Measurements from ENCODE around the gene PRPF40A. TPM values are rescaled to one million over a fixed set of nuclear protein-coding genes. Genes with fewer than 3 reads are reported as not detected.

The PRPF40A gene
- total and polyA plus RNA-seq, 2 of the 8 experiments (the other 6 are each of a cell fraction or from before 2014, with no cell fraction given), result 85.5 to 176 TPM

DNA sequence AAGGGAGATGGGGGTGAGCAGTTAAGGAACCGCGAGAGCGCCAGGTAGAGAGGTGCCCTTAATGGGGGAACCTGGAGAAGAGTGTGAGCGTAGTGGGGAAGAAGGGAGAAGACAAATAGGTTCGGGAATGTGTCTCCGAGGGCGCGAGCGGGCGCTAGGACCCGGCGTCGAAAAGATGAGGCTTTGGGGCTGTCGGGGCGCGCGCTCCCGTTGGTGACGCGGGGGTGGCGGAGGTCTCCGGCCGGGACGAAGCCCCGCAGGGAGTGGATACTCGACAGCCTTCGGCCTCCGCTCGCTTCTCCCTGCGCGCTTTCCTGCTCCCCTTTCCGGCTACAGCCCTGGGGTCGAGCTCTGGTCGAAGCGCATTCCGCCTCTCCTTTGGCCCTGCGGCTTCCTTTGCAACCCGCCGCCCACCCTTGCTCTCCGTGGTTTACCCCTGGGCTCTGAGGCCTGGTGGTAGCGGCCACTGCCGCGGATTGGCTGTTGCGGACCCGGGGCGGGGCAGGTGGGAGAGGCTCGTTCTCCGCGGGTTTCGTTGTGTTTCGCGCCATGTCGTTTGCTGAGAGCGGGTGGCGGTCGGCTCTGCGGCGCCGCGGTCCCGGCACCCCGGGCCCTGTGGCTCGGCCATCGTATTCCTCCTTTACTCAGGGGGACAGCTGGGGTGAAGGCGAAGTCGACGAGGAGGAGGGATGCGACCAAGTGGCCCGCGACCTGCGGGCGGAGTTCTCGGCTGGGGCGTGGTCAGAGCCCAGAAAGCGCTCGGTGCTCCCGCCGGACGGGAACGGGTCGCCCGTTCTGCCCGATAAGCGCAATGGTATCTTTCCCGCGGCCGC lies 1.0 kb upstream of the PRPF40A start, which contains the start of gene ARL6IP6 (continued):
- TF ChIP-seq RBBP5 (IDR thresholded peaks at IDR 0.05; ENCODE audit: borderline replicate concordance, low read depth, low read length), result peak; percentile 85
- TF ChIP-seq JUND (IDR thresholded peaks at IDR 0.05; ENCODE audit: low read length), result peak; percentile 80
- TF ChIP-seq, protein P1, sequence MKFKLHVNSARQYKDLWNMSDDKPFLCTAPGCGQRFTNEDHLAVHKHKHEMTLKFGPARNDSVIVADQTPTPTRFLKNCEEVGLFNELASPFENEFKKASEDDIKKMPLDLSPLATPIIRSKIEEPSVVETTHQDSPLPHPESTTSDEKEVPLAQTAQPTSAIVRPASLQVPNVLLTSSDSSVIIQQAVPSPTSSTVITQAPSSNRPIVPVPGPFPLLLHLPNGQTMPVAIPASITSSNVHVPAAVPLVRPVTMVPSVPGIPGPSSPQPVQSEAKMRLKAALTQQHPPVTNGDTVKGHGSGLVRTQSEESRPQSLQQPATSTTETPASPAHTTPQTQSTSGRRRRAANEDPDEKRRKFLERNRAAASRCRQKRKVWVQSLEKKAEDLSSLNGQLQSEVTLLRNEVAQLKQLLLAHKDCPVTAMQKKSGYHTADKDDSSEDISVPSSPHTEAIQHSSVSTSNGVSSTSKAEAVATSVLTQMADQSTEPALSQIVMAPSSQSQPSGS (IDR thresholded peaks at IDR 0.05; ENCODE audit: low read length), result peak; percentile 85; the same call in 1 of the 2 replicates
- 0 out of 4 replicates have a peak, but pooled peaks of 1 of the 2 experiments have one; percentile 20 for TF ChIP-seq SIN3A (conservative IDR thresholded peaks at IDR 0.05 in 1 of 2, IDR thresholded peaks at IDR 0.05 in 1 of 2; ENCODE audit: low read depth in 1 of 2, low read length in 2 of 2)
- no peak for TF ChIP-seq GTF2F1 (IDR thresholded peaks at IDR 0.05; ENCODE audit: borderline replicate concordance, low read depth, low read length)
- TF ChIP-seq TAF1 (IDR thresholded peaks at IDR 0.05; ENCODE audit: low read depth, low read length), result peak; percentile 96
- TF ChIP-seq, protein P2, sequence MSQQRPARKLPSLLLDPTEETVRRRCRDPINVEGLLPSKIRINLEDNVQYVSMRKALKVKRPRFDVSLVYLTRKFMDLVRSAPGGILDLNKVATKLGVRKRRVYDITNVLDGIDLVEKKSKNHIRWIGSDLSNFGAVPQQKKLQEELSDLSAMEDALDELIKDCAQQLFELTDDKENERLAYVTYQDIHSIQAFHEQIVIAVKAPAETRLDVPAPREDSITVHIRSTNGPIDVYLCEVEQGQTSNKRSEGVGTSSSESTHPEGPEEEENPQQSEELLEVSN (IDR thresholded peaks at IDR 0.05), result no peak; the same call in 1 of the 2 replicates
- TF ChIP-seq SAP30 (IDR thresholded peaks at IDR 0.05; ENCODE audit: insufficient read depth, insufficient replicate concordance, low read length), result no peak
- no peak for TF ChIP-seq SP2 (IDR thresholded peaks at IDR 0.05; ENCODE audit: low read length)
- peak in 1 of 2 experiments; percentile 90; a peak in 1 of 3 replicates for TF ChIP-seq EP300 (IDR thresholded peaks at IDR 0.05; ENCODE audit: borderline replicate concordance in 1 of 2, low read depth in 2 of 2, low read length in 2 of 2)
- TF ChIP-seq BCL11A (IDR thresholded peaks at IDR 0.05; ENCODE audit: low read depth in 2 of 2, low read length in 2 of 2), result no peak
- TF ChIP-seq ASH2L (IDR thresholded peaks at IDR 0.05; ENCODE audit: low read length), result peak; percentile 81
- TF ChIP-seq POLR2A (IDR thresholded peaks at IDR 0.05; ENCODE audit: control extremely low read depth in 1 of 2, low read depth in 2 of 2, low read length in 2 of 2), result peak; percentile 89 to 95; a peak in 2 of 3 replicates
- TF ChIP-seq CTBP2 (IDR thresholded peaks at IDR 0.05; ENCODE audit: borderline replicate concordance, insufficient read depth, insufficient read length, low read length), result no peak
- 0 out of 2 replicates have a peak, but pooled peaks have one; percentile 14 for TF ChIP-seq SIX5 (IDR thresholded peaks at IDR 0.05; ENCODE audit: low read depth, low read length)
- peak; percentile 55; the same call in 1 of the 2 replicates for TF ChIP-seq TEAD4 (IDR thresholded peaks at IDR 0.05; ENCODE audit: low read depth, low read length)
- TF ChIP-seq, protein P3, sequence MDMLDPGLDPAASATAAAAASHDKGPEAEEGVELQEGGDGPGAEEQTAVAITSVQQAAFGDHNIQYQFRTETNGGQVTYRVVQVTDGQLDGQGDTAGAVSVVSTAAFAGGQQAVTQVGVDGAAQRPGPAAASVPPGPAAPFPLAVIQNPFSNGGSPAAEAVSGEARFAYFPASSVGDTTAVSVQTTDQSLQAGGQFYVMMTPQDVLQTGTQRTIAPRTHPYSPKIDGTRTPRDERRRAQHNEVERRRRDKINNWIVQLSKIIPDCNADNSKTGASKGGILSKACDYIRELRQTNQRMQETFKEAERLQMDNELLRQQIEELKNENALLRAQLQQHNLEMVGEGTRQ (IDR thresholded peaks at IDR 0.05; ENCODE audit: low read length), result 0 out of 2 replicates have a peak, but pooled peaks have one; percentile 2
- no peak for TF ChIP-seq CEBPB (IDR thresholded peaks at IDR 0.05; ENCODE audit: low read depth, low read length)
- TF ChIP-seq SP1 (IDR thresholded peaks at IDR 0.05; ENCODE audit: low read depth, low read length), result peak; percentile 60

Data from H1 (cell line).